Heart left ventricle (tissue), 16 donors: Measurements from ENCODE around the gene COQ4. TPM values are rescaled to one million over a fixed set of nuclear protein-coding genes. Genes with fewer than 3 reads are reported as not detected.

Experiments
- ATAC-seq, 4 donors: fragments of 200-7000 bp; cut with Tn5 transposase; one replicate each; pipeline ENCODE4 v1.9.1; 2020 to 2022; ENCODE audit warnings: moderate library complexity in 4 of 4, mild to moderate bottlenecking in 3 of 4, moderate number of reproducible peaks in 1 of 4
- DNase-seq, 5 donors: peaks; one replicate each; pipeline ENCODE4 v3.0.0-alpha.2; 2020
- H3K27ac ChIP-seq, 12 donors: fragments of 200-600 bp; sonication (generic) in 4 of 12; one replicate each; pipeline versions ENCODE4 v1.5.0 to v1.8.0; 2016 to 2022; ENCODE audit warnings: mild to moderate bottlenecking in 2 of 12
- H3K27me3 ChIP-seq, 9 donors: fragments of 200-600 bp; sonication (generic) in 2 of 9; one replicate each; pipeline versions ENCODE4 v1.5.1 to v1.8.0; 2016 to 2022; ENCODE audit warnings: mild to moderate bottlenecking in 3 of 9
- H3K36me3 ChIP-seq, 9 donors: fragments of 200-600 bp; sonication (generic) in 2 of 9; one replicate each; pipeline versions ENCODE4 v1.5.0 to v1.8.0; 2018 to 2022; ENCODE audit warnings: mild to moderate bottlenecking in 2 of 9
- H3K4me1 ChIP-seq, 12 donors: fragments of 200-600 bp; sonication (generic) in 4 of 12; one replicate each; pipeline versions ENCODE4 v1.5.0 to v1.8.0; 2016 to 2022; ENCODE audit warnings: mild to moderate bottlenecking in 3 of 12
- H3K4me3 ChIP-seq, 12 donors: fragments of 200-600 bp; sonication (generic) in 4 of 12; one replicate each; pipeline versions ENCODE4 v1.5.0 to v1.8.0; 2017 to 2022; ENCODE audit warnings: mild to moderate bottlenecking in 9 of 12, moderate library complexity in 4 of 12
- H3K9me3 ChIP-seq, 12 donors: fragments of 200-600 bp; sonication (generic) in 4 of 12; one replicate each; pipeline versions ENCODE4 v1.5.0 to v1.8.0; 2016 to 2022; ENCODE audit warnings: mild to moderate bottlenecking in 1 of 12
- POLR2A ChIP-seq, 2 donors: fragments of 450-650 bp; IDR thresholded peaks; one replicate each; pipeline ENCODE4 v1.6.1; 2017; ENCODE audit warnings: antibody characterized with exemption in 2 of 2, mild to moderate bottlenecking in 2 of 2, moderate library complexity in 2 of 2
- WGBS, 4 donors: extraction: QIAGEN DNeasy Blood & Tissue Kit in 2 of 4; methylation state at CpG; one replicate each; pipeline versions ENCODE4 v1.1.5 to v1.1.7; 2013 to 2018; 5-methylcytosine and 5-hydroxymethylcytosine counted together
- intact Hi-C, 10 donors: fragments of 100-400 bp; cut with DNase I; formaldehyde crosslinking; loops; one replicate each; pipeline versions ENCODE4 v1.11.1 to v1.14.2; 2022
- polyA plus RNA-seq, 2 donors: library from polyadenylated mRNA; stranded (reverse); fragments of 200-250 nt; gene quantifications; one replicate each; pipeline ENCODE4 v1.2.3, GENCODE V29; 2013
- total RNA-seq, 9 donors: library from RNA; depleted of rRNA in 2 of 9; stranded (reverse); fragments of >200 nt in 2 of 9; fragmentation: NEBNext Ultra II Directional in 3 of 9; extraction: Animal tissue kit (Norgen Biotek cat#: 25700) in 3 of 9; gene quantifications; one replicate each; pipeline versions ENCODE4 v1.1.0 to v1.2.4, GENCODE V29; 2016 to 2023
- TF ChIP-seq, protein P1 (sequence below), 12 donors: fragments of 200-600 bp; sonication (generic) in 4 of 12; IDR thresholded peaks; one replicate each; pipeline versions ENCODE4 v1.5.0 to v1.8.0; 2018 to 2022; ENCODE audit warnings: antibody characterized with exemption in 12 of 12, mild to moderate bottlenecking in 5 of 12
- donor health status: ischemic (EF 13 %, LVEDD 7.1; RV severe dilation, severe dysfunction).
- donor health status: healthy with polysubstance abuse.
- donor health status: DM: no; HTN: yes; CAD: no.
- donor health status: DM: no; HTN: no; CAD: no.
- donor health status: ischemic (EF 25% LVEDD 6.9; RV normal size, moderate dysfunction).
- donor health status: ischemic (EF 25% LVEDD 5.7; RV mildly dilated, moderate dysfunction).
- donor health status: healthy.
- donor health status: DM: yes; HTN: yes; CAD: no.
- donor health status: ischemic (EF 35%, LVEDD 5.7; RV mildly dilated, moderate dysfunction).
- donor health status: nonischemic (EF 11% LVEDD 7.7; RV severe dilation, severe dysfunction).
- donor health status: DM: yes; HTN: yes; CAD: no.
- donor health status: PGD.
- donor health status: ischemic (EF 29% LVEDD 5.4; RV normal size, mild dysfunction).
- donor health status: nonischemic (EF 23%, LVEDD 6.1; RV moderate dilation, normal function).

The COQ4 gene
- total and polyA plus RNA-seq, 11 donors: 19.0 to 43.2 (median 30.1) TPM

DNA sequence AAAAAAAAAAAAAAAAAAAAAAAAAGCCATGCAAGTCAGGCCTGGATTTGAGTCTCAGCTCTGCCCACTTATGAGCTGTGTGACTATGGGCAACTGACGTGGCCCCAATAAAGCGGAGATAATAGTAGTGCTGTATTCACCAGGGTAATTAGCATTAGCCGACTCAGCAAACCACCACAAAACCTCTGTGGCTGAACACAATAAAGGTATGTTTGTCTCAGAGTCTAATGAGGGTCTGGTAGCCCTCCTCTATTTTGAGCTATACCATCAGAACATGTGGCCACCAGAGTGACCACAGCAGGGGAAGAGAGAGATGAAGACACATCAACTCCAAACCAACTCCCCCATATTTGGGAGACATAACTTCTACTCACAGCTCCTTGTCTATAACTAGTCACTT is 30.6 kb upstream of the COQ4 start:
- Histone ChIP-seq H3K4me3 (no peak overlapping the region), H3K9me3 (no peaks in the 10 kb centered on the region), H3K36me3 (peaks cover 0 to 29% (median 12%) of the 10 kb centered on the region in 9 donors), H3K4me1 (peaks cover 0 to 6% (median 0%) of the 10 kb centered on the region in 12 donors), H3K27me3 (no peaks in the 10 kb centered on the region), H3K27ac (no peak overlapping the region)
- DNase-seq: no peak
- intact Hi-C loops: loop anchor here in 2 of 10 donors (10.0 kb wide), 2 partner anchors 53 to 343 kb away; partner anchors contain the start of gene SLC27A4 (in 1 of the 2)
- WGBS, 4 donors: 92 to 95% (median 94%) methylated on average over 3 of the region's 3 CpGs
- no peak for ATAC-seq
- TF ChIP-seq, protein P1, sequence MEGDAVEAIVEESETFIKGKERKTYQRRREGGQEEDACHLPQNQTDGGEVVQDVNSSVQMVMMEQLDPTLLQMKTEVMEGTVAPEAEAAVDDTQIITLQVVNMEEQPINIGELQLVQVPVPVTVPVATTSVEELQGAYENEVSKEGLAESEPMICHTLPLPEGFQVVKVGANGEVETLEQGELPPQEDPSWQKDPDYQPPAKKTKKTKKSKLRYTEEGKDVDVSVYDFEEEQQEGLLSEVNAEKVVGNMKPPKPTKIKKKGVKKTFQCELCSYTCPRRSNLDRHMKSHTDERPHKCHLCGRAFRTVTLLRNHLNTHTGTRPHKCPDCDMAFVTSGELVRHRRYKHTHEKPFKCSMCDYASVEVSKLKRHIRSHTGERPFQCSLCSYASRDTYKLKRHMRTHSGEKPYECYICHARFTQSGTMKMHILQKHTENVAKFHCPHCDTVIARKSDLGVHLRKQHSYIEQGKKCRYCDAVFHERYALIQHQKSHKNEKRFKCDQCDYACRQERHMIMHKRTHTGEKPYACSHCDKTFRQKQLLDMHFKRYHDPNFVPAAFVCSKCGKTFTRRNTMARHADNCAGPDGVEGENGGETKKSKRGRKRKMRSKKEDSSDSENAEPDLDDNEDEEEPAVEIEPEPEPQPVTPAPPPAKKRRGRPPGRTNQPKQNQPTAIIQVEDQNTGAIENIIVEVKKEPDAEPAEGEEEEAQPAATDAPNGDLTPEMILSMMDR (IDR thresholded peaks at IDR 0.05): no peak
- no peak for TF ChIP-seq POLR2A (IDR thresholded peaks at IDR 0.05)

DNA sequence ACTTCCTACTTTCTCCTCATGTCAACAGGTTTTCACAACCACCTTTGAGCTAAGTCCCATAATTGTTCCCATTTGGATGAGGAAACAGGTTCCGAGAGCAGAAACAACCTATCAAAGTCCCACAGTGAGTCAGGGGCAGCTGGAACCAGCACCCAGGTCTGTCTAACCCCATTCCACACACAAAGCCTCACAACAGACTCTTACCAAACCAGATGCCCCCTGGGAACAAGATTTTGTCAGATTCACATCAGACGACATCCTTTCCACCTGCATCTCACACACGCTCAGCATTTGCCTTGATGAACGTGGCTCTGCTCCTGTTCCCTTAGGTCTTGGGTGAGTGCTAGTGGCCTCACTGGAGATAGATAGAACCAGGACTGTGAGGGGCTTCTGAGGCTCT is 29.5 kb upstream of the COQ4 start:
- Histone ChIP-seq H3K9me3 (no peaks in the 10 kb centered on the region), H3K27ac (no peak overlapping the region), H3K4me3 (no peak overlapping the region), H3K27me3 (no peaks in the 10 kb centered on the region), H3K36me3 (peaks cover 0 to 24% (median 11%) of the 10 kb centered on the region in 9 donors), H3K4me1 (peaks cover 0 to 6% (median 0%) of the 10 kb centered on the region in 12 donors)
- no peak for ATAC-seq
- no peak for DNase-seq
- 86 to 92% (median 88%) methylated on average over 4 of the region's 4 CpGs for WGBS, 4 donors
- TF ChIP-seq, protein P1 (IDR thresholded peaks at IDR 0.05): no peak
- no peak for TF ChIP-seq POLR2A (IDR thresholded peaks at IDR 0.05)
- intact Hi-C loops: loop anchor here in 2 of 10 donors (10.0 kb wide), 2 partner anchors 52 to 342 kb away; partner anchors contain the start of gene SLC27A4 (in 1 of the 2)

DNA sequence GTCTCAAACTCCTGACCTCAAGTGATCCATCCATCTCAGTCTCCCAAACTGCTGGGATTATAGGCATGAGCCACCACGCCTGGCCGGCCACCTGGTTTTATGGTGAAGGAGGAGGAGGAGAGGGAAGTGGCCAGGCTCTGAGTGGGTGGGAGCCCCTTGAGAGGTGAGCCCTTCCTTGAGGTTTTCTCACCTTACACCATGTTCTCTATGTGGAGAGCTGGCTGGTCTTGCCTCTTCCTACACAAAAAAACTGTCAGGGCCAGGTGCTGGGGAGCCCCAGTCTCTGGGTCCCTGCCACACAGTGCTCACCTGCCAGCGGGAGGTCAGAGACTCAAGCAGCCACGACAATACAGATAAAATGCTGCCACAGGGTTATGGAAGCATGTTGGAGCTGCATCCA is 28.5 kb upstream of the COQ4 start:
- peaks cover 0 to 6% (median 0%) of the 10 kb centered on the region in 12 donors for H3K4me1 ChIP-seq
- H3K27me3 ChIP-seq: no peaks in the 10 kb centered on the region
- H3K9me3 ChIP-seq: no peaks in the 10 kb centered on the region
- no peak overlapping the region for H3K27ac ChIP-seq
- intact Hi-C loops: loop anchor here in 3 of 10 donors (2.0 to 10.0 kb wide), 3 partner anchors 47 to 341 kb away; partner anchors contain the start of gene SLC27A4 (in 2 of the 3)
- no peak for ATAC-seq
- peaks cover 0 to 15% (median under 1%) of the 10 kb centered on the region in 9 donors for H3K36me3 ChIP-seq
- TF ChIP-seq POLR2A (IDR thresholded peaks at IDR 0.05): no peak
- TF ChIP-seq, protein P1 (IDR thresholded peaks at IDR 0.05): no peak
- DNase-seq: no peak
- no peak overlapping the region for H3K4me3 ChIP-seq
- WGBS, 4 donors: 88 to 98% (median 92%) methylated on average over 4 of the region's 4 CpGs

GRCh38 chr9:128296340-128297220 is 26.1 kb upstream of the COQ4 start:
- H3K36me3 ChIP-seq: peaks cover 0 to 6% (median 0%) of the 10 kb centered on the region in 9 donors
- H3K9me3 ChIP-seq: no peaks in the 10 kb centered on the region
- peaks cover 0 to 6% (median 0%) of the 10 kb centered on the region in 12 donors for H3K4me1 ChIP-seq
- intact Hi-C loops: loop anchor here in 6 of 10 donors (2.0 to 10.0 kb wide), 7 partner anchors 44 to 338 kb away; partner anchors contain the start of gene SLC27A4 (in 4 of the 6)
- DNase-seq: no peak
- 89 to 92% (median 90%) methylated on average over 16 of the region's 16 CpGs for WGBS, 4 donors
- TF ChIP-seq POLR2A (IDR thresholded peaks at IDR 0.05): no peak
- TF ChIP-seq, protein P1 (IDR thresholded peaks at IDR 0.05): no peak
- ATAC-seq: no peak
- no peak overlapping the region for H3K27ac ChIP-seq
- H3K27me3 ChIP-seq: no peaks in the 10 kb centered on the region
- H3K4me3 ChIP-seq: no peak overlapping the region
